HL-60 (cell line): ENCODE measurements around the gene ANO10.

Source experiments
- DNase-seq, 2 experiments: peaks; one replicate each; pipeline ENCODE4 v3.0.0-alpha.2; 2010 to 2020; ENCODE audit warnings: low read depth in 1 of 2, low spot score in 1 of 2
- H3K27ac ChIP-seq: fragments of 250-450 bp; sonication (Bioruptor Pico); replicated peaks from 2 replicates; pipeline ENCODE4 v1.5.1; 2020; ENCODE audit warnings: mild to moderate bottlenecking, moderate library complexity
- H3K27me3 ChIP-seq: fragments of 250-450 bp; sonication (Bioruptor Pico); 2 replicates; pipeline ENCODE4 v1.5.1; 2021; ENCODE audit warnings: mild to moderate bottlenecking, moderate library complexity; ENCODE audit not compliant: insufficient read depth, poor library complexity, severe bottlenecking
- H3K4me3 ChIP-seq: replicated peaks from 2 replicates; pipeline ENCODE4 v1.5.1; 2011; ENCODE audit warnings: mild to moderate bottlenecking, control low read depth, low read length; ENCODE audit not compliant: insufficient read depth
- CTCF ChIP-seq: IDR thresholded peaks from one replicate; pipeline ENCODE4 v1.5.1; 2011; ENCODE audit warnings: low read length, control low read depth, inconsistent platforms; ENCODE audit not compliant: insufficient read depth
- GABPA ChIP-seq: IDR thresholded peaks from 2 replicates; pipeline ENCODE4 v1.6.1; 2012; ENCODE audit warnings: low read depth
- POLR2AphosphoS5 ChIP-seq: IDR thresholded peaks from 2 replicates; pipeline ENCODE4 v1.6.1; 2012; ENCODE audit warnings: low read depth
- SPI1 ChIP-seq: IDR thresholded peaks from 2 replicates; pipeline ENCODE4 v1.6.1; 2012; ENCODE audit warnings: low read depth, mild to moderate bottlenecking, borderline replicate concordance
- TF ChIP-seq, protein P1 (sequence below): IDR thresholded peaks from 2 replicates; pipeline ENCODE4 v1.6.1; 2012; ENCODE audit warnings: low read depth; ENCODE audit not compliant: insufficient replicate concordance

ANO10 gene

GRCh38 chr3:43542328-43543043 is 79.3 kb downstream of the ANO10 start:
- TF ChIP-seq, protein P1, sequence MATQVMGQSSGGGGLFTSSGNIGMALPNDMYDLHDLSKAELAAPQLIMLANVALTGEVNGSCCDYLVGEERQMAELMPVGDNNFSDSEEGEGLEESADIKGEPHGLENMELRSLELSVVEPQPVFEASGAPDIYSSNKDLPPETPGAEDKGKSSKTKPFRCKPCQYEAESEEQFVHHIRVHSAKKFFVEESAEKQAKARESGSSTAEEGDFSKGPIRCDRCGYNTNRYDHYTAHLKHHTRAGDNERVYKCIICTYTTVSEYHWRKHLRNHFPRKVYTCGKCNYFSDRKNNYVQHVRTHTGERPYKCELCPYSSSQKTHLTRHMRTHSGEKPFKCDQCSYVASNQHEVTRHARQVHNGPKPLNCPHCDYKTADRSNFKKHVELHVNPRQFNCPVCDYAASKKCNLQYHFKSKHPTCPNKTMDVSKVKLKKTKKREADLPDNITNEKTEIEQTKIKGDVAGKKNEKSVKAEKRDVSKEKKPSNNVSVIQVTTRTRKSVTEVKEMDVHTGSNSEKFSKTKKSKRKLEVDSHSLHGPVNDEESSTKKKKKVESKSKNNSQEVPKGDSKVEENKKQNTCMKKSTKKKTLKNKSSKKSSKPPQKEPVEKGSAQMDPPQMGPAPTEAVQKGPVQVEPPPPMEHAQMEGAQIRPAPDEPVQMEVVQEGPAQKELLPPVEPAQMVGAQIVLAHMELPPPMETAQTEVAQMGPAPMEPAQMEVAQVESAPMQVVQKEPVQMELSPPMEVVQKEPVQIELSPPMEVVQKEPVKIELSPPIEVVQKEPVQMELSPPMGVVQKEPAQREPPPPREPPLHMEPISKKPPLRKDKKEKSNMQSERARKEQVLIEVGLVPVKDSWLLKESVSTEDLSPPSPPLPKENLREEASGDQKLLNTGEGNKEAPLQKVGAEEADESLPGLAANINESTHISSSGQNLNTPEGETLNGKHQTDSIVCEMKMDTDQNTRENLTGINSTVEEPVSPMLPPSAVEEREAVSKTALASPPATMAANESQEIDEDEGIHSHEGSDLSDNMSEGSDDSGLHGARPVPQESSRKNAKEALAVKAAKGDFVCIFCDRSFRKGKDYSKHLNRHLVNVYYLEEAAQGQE = no peak
- TF ChIP-seq GABPA (no peak), SPI1 (peak; percentile 89), CTCF (no peak), POLR2AphosphoS5 (no peak)
- H3K27ac ChIP-seq = no peak overlapping the region
- DNase-seq = no peak
- no peak overlapping the region for H3K4me3 ChIP-seq
- H3K27me3 ChIP-seq = no peaks in the 10 kb centered on the region

- no peak for DNase-seq
- Histone ChIP-seq H3K27ac (no peak overlapping the region), H3K27me3 (no peaks in the 10 kb centered on the region), H3K4me3 (no peak overlapping the region)
- TF ChIP-seq CTCF (no peak), GABPA (no peak), SPI1 (no peak), POLR2AphosphoS5 (no peak)
- TF ChIP-seq, protein P1 = no peak
Observed at GRCh38 chr3:43540624-43541023, 81.2 kb downstream of the ANO10 start.

DNA sequence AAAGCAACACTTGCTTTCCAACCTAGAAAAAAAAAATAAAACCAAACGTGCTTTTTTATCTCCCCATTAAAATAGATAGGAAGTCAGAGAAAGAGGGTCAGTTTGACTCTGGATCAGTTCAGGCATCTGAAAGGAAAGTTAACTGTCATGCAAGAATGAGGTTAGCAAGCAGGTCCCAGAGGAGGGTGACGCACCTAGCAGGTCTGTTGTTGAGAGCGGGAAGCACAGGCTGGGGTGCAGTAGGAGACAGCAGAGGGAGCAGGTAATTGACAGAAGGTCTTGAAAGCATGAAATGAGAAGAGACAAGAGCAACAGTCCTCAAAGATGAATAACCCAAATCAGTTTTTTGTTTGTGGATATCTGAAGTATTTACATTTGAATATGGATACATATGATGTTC is 82.5 kb downstream of the ANO10 start:
- no peak for TF ChIP-seq CTCF
- TF ChIP-seq, protein P1 = no peak
- Histone ChIP-seq H3K27ac (no peak overlapping the region), H3K4me3 (no peak overlapping the region), H3K27me3 (no peaks in the 10 kb centered on the region)
- DNase-seq = no peak
